Stimulated activated CD8-positive, alpha-beta memory T cell treated with anti-CD3 and anti-CD28 coated beads, Interleukin-4, amount 100 ng/mL, for 24 hours (primary cell): ENCODE results near the gene EXOC1L.

Source experiments
- DNase-seq: peaks from one replicate; pipeline ENCODE4 v3.0.0-alpha.2; 2020; ENCODE audit warnings: low read depth

The EXOC1L gene

DNA sequence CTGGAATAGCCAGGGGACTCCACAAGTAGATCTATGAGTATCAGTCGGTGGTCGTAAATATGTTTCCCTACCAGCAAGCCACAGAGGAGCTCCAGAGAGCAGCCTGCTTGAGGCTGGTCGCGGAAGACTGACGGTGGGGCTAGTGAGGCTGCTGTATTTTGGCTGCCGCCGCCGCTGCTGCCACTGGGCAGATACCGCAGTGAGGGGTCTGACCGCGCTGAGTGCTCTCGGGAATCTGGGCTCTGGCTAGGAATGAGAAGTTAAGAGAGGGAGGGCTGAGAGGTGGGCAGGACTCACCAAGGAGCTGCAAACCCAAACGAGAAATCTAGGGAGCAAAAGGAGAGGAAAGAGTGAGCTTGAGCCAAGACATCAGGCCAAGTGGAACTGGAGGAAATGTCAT is at the start of gene EXOC1L:
EXOC1L (plus strand) TSS at position 157 of the 400 bp plus-strand sequence; CDS start at position 394, 237 bp downstream.
- no peak for DNase-seq

GRCh38 chr4:55770662-55771061 is 48.9 kb upstream of the EXOC1L start:
- DNase-seq, result no peak

DNA sequence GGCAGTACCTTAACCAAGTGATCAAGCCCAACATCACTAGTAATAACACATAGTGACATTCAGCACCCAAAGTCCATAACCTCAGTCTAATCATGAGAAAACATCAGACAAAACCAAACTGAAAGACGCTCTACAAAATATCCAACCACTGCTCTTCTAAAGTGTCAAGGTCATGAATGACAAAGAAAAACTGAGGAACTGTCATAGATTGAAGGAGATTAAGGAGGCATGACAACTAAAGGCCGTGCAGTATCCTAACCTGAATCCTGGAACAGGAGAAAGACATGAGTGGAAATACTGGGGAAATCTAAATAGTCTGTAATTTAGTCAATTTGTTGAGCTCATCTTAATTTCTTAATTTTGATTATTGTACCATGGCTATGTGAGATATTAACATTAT is 38.2 kb upstream of the EXOC1L start:
- DNase-seq, result no peak

- no peak for DNase-seq
These were observed 37.8 kb upstream of the EXOC1L start for GRCh38 chr4:55781812-55782211.

DNA sequence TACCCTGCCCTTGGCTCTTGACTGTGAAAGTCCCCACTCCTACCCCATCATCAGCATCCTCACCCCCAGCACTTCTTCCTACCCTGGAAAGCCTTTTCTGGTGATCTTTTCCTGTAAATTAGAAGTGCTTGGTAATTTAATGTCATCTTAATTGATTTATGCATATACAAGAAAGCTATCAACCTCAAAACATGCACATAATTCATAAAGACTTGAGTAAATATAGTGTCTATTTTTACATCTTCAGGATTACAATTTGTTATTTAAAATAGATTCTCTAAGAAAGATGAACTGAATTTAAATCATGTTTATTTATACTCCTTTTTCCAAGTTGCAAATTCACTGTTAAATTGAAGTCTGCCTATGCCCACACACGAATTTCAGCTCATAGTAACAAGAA is 36.0 kb upstream of the EXOC1L start:
- no peak for DNase-seq

DNA sequence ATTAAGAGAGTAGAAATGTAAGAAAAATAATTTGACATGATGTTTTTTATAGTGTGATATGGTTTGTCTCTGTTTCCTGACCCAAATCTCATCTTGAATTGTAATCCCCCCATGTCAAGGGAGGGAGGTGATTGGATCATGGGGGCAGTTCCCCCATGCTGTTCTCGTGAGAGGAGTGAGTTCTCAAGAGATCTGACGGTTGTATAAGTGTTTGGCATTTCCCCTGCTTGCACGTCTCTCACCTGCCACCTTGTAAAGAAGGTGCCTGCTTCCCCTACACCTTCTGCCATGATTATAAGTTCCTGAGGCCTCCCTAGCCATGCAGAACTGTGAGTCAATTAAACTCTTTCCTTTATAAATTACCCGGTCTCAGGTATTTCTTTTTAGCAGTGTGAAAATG is 34.8 kb upstream of the EXOC1L start:
- no peak for DNase-seq

DNA sequence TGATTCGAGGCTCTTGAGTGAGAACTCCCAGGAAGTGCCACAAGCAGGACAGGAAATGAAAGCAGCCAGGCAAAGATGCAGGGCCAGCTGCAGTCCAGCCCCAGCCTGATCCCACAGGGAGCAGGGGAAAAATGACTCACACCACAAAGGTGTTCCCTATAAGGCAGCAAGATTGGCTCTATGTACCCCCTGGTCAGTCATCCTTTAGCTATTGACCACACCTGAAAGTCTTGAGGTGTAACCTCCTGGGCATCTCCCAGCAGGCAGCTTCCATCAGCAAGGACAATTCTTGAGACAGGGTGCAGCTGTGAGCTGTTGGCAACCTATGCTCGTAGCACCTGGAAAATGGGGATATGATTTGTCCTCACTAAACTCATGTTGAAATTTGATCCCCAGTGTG is 27.9 kb upstream of the EXOC1L start:
- no peak for DNase-seq

DNA sequence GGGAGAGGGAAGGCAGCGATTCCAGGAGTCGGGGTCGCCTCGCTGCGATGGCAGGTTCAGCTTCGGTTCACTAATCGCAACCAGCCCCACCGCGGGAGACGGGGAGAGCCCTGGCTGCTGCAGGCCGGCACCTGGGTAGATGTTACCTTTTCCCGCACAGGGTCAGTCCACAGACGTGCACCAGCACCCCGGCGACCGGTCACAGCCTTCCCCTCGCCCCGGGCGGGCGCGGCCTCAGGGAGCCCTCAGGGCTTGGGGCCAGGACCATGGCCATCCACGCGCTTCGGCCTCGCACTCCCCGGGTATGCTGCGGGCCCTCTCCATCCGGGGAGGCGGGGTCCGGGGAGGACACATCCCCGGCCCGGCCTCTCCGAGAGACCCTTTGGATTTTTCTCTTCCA is 26.1 kb upstream of the EXOC1L start:
- no peak for DNase-seq

GRCh38 chr4:55794053-55794452 is 25.5 kb upstream of the EXOC1L start:
- DNase-seq, result no peak

DNA sequence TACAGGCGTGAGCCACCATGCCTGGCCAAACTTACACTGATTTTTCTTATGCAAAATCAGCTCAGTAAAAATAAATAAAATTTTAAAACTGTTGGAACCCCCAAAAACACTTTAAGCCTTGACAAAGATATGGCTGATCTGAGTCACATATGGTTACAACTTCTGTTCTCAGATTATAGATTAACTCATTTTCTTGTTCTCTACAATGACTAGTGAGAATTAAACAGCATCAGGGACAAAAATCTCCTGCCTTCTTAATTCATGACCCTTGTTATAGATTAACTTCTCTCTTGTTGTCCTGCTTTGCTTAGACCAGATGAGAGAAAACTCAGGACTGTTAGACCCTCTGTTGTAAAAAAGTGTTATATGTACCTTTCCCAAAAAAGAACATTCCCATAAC is 24.2 kb upstream of the EXOC1L start:
- no peak for DNase-seq

GRCh38 chr4:55801498-55801897 is 18.1 kb upstream of the EXOC1L start:
- no peak for DNase-seq

GRCh38 chr4:55807556-55807955 is 12.0 kb upstream of the EXOC1L start:
- no peak for DNase-seq

DNA sequence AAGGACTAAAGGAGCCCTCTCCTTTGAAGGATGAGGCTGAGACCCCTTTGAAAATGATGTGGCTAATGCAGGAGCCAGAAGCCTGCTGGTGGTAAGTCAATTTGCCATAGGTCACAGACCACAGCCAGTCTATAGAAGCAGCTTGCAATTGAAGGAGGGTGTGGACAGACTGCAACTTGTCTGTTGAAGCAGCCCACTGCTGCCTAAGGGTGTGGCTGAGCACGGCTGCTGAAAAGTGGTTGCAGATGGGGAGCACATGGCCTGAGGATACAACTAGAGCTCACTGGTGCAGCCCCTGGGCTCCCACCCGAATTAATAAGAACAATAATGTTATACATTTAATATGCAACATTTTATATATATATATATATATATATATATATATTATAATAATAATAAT is 11.4 kb upstream of the EXOC1L start:
- DNase-seq, result no peak

DNA sequence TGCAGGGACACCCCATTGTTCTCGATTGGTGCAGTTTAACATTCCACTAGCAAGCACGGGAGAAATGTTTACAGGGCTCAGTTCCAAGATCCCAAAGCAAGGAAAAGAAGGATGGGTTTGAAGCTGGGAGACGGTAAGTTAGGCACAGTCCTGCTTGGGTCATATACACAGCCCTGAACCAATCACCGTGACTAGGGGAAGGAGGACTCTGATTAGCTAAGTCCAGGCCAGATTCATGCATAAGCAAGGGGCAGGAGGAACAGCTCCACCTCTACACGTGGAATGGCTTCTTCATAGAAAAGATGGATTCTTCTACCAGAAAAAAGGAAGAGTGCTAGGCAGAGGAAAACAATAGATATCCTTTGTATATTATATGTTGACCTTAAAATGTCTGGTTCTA is 11.0 kb upstream of the EXOC1L start:
- DNase-seq, result no peak

DNA sequence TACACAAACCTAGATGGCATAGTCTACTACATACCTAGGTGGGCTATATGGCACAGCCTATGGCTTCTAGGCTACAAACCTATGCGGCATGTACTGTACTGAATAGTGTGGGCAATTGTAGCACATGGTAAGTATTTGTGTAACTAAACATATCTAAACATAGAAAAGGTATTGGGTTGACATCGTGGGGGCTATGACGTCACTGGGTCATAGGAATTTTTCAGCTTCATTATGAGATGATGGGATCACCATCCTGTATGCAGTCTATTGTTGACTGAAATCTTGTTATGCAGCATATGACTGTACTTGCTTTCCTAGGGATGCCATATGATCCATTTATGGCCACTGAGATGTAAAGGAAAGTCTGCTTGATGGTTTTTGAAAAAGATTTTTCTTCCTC is 1.9 kb upstream of the EXOC1L start:
- no peak for DNase-seq

- DNase-seq, result no peak
These were observed 689 bp downstream of the EXOC1L start for GRCh38 chr4:55820279-55820678.

GRCh38 chr4:55822329-55822728 is 2.7 kb downstream of the EXOC1L start:
- DNase-seq, result no peak

DNA sequence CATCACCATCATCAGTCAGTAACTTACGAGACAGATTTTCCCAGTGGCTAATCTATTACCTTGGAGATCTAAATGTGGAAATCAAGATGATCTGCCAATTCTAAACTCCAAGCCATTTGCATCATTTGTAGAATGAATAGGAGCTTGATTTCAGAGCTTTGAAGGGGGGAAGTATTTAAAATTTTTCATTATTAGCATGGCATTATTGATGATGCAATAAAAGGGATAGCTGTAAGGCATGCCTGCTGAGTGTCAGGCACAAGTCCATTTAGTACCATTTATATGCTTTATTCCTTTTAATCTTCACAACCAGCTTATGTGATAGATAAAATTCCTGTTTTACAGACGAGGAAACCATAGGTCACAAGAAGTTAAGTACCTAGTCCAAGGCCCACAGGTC is 5.3 kb downstream of the EXOC1L start:
- no peak for DNase-seq

DNA sequence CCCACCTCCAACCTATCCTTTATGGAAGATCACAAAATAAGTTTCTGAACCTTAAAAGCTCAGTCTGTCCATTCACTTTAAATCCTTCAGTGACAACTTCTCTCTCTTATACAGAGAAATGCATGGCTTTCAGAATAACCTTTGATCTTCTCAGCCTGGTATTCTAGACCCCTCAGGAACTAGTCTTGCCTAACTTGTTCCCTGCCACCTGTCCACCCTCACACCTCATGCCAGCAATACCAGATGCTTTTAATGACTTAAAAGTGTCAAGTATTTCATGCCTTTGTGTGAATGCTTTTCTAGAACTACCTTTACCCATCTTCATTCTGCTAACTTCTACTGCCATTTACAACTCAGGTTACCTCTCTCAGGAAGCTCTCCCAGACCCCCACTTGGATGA is 7.4 kb downstream of the EXOC1L start:
- no peak for DNase-seq

DNA sequence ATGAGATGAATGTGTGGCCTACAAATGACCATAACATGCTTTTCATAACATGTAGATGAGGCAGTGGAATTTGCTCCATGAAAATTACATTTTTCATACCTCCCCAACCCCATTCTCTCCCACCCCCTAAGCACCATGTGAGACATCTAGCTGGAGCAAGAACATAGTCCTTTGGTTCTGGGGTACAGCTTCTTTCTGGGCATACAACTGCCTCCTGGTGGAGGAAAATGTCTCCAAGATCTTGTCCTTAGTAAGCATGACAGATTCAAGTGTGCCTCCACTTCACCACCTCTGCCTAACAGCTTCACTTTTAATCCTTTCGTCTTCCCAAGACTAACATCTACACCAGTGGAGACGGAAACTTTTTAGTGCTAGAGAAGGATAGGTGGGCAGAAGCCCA is 8.0 kb downstream of the EXOC1L start:
- DNase-seq, result no peak

DNA sequence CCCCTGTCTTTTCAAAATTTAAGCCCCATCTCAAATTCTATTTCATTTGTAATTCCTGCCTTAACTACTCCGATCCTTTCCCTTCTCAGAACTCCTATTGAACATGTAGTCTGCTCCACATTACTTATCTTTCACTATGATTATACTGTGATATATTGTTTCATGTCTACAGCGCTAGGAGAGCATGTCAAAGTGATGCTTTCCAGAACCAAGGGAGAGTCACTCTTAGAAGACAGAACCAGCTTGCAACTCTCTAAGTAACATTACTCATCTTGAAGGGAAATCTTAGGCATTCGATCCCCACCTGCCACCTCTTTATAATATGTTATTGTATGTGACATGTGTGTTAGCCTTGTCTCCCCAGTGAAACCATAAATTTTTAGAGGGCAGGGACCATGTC is 10.5 kb downstream of the EXOC1L start:
- no peak for DNase-seq

GRCh38 chr4:55830716-55831115 is 11.1 kb downstream of the EXOC1L start:
- DNase-seq, result no peak

GRCh38 chr4:55834086-55834795 is 14.7 kb downstream of the EXOC1L start:
- no peak for DNase-seq

DNA sequence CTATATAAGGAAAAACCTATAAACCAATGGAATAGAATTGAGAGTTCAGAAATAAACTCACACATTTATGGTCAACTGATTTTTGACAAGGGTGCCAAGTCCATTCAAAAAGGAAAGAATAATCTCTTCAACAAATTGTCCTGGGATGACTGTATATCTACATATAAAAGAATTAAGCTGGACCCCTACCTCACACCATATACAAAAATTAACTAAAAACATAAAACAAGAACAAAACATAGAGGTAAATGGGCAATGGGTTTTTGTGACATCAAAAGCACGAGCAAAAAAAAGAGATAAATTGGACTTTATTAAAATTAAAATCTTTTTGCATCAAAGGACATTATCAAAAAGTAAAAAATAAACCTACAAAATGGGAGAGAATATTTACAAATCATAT is 18.3 kb downstream of the EXOC1L start:
- DNase-seq, result no peak

DNA sequence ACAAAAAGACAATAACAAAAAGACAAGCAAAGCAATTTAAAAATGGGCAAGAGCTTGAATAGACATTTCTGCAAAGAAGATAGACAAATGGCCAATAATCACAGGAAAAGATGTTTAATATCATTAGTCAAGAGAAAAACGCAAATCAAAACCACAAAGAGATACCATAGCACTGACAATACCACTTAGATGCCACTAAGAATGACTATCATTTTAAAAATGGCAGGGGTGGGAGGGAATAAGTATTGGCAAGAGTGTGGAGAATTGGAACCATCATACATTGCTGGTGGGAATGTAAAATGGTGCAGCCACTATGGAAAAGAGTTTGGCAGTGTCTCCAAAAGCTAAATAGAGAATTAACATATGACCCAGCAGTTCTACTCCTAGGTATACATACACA is 18.8 kb downstream of the EXOC1L start:
- no peak for DNase-seq
